Uterus (tissue), 4 donors: ENCODE measurements around the gene ST8SIA1. TPM values are rescaled to one million over a fixed set of nuclear protein-coding genes. Genes with fewer than 3 reads are reported as not detected.
"Not testable (repeated sequence)": the region's sequence is repeated elsewhere in the genome, so short reads cannot be mapped to it uniquely, and the experiment has no call there.

Experiments used
- DNase-seq, 2 donors: peaks; one replicate each; pipeline ENCODE4 v3.0.0-alpha.2; 2019 to 2020
- H3K27ac ChIP-seq, 2 donors: fragments of 200-600 bp; sonication (generic); 1 replicate in 1 of 2; 2 replicates in 1 of 2; pipeline ENCODE4 v1.5.1; 2016 to 2018
- H3K27me3 ChIP-seq, 2 donors: fragments of 200-600 bp; sonication (generic); one replicate each; pipeline ENCODE4 v1.5.1; 2018 to 2019; ENCODE audit warnings: control low read depth in 1 of 2
- H3K36me3 ChIP-seq, 2 donors: fragments of 200-600 bp; sonication (generic); one replicate each; pipeline ENCODE4 v1.5.1; 2019; ENCODE audit warnings: control low read depth in 1 of 2
- H3K4me1 ChIP-seq, 2 donors: fragments of 200-600 bp; sonication (generic); one replicate each; pipeline ENCODE4 v1.5.1; 2018 to 2019; ENCODE audit warnings: control low read depth in 1 of 2
- H3K4me3 ChIP-seq, 2 donors: fragments of 200-600 bp; sonication (generic); 1 replicate in 1 of 2; 2 replicates in 1 of 2; pipeline ENCODE4 v1.5.1; 2018 to 2019; ENCODE audit warnings: mild to moderate bottlenecking in 1 of 2
- H3K9me3 ChIP-seq, 2 donors: fragments of 200-600 bp; sonication (generic); one replicate each; pipeline ENCODE4 v1.5.1; 2019; ENCODE audit warnings: control low read depth in 1 of 2
- POLR2A ChIP-seq, 2 donors: fragments of 450-650 bp; IDR thresholded peaks; one replicate each; pipeline ENCODE4 v1.6.1; 2016; ENCODE audit warnings: antibody characterized with exemption in 2 of 2, mild to moderate bottlenecking in 1 of 2, moderate library complexity in 1 of 2
- intact Hi-C: fragments of 100-400 bp; cut with DNase I; formaldehyde crosslinking; loops from one replicate; pipeline ENCODE4 v1.15.1; 2023; ENCODE audit warnings: low total_unique reads
- total RNA-seq, 4 donors: library from RNA; depleted of rRNA in 3 of 4; stranded (reverse); fragments of >200 nt in 3 of 4; gene quantifications; one replicate each; pipeline versions ENCODE4 v1.1.0 to v1.2.4, GENCODE V29; 2014 to 2023
- TF ChIP-seq, protein P1 (sequence below), 4 experiments: fragments of 200-600 bp in 2 of 4; fragments of 450-650 bp in 2 of 4; sonication (generic) in 2 of 4; IDR thresholded peaks; one replicate each; pipeline ENCODE4 v1.5.1; 2016 to 2019; ENCODE audit warnings: antibody characterized with exemption in 4 of 4, mild to moderate bottlenecking in 2 of 4, moderate library complexity in 1 of 4
- donor health status: DM: yes; HTN: yes; CAD: no.

ST8SIA1 gene
- total RNA-seq, 4 donors from 2014 or later, result 7.8 to 14.6 (median 9.9) TPM

DNA sequence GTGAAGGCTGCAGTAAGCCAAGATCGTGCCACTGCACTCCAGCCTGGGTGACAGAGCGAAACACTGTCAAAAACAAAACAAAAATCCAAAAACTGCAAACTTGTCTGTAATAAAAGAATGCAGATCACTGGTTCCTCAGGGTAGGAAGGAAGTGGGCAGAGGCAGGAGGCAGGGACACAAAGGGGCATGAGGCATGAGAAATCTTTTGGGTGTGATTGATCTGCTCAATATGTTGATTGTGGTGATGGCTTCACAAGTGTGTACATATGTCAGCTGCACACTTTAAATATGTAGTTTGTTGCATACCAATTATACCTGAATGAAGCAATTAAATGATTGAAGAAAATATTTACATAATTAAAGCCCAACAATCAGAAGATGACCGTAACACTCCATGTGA is 170.9 kb downstream of the ST8SIA1 start:
- Histone ChIP-seq H3K36me3 (no peaks in the 10 kb centered on the region), H3K9me3 (no peaks in the 10 kb centered on the region), H3K4me1 (no peaks in the 10 kb centered on the region), H3K27me3 (no peaks in the 10 kb centered on the region), H3K27ac (no peak overlapping the region), H3K4me3 (no peak overlapping the region)
- TF ChIP-seq POLR2A (IDR thresholded peaks at IDR 0.05), result no peak
- TF ChIP-seq, protein P1, sequence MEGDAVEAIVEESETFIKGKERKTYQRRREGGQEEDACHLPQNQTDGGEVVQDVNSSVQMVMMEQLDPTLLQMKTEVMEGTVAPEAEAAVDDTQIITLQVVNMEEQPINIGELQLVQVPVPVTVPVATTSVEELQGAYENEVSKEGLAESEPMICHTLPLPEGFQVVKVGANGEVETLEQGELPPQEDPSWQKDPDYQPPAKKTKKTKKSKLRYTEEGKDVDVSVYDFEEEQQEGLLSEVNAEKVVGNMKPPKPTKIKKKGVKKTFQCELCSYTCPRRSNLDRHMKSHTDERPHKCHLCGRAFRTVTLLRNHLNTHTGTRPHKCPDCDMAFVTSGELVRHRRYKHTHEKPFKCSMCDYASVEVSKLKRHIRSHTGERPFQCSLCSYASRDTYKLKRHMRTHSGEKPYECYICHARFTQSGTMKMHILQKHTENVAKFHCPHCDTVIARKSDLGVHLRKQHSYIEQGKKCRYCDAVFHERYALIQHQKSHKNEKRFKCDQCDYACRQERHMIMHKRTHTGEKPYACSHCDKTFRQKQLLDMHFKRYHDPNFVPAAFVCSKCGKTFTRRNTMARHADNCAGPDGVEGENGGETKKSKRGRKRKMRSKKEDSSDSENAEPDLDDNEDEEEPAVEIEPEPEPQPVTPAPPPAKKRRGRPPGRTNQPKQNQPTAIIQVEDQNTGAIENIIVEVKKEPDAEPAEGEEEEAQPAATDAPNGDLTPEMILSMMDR (IDR thresholded peaks at IDR 0.05), result no peak
- intact Hi-C loops, result no loop called here
- no peak for DNase-seq

DNA sequence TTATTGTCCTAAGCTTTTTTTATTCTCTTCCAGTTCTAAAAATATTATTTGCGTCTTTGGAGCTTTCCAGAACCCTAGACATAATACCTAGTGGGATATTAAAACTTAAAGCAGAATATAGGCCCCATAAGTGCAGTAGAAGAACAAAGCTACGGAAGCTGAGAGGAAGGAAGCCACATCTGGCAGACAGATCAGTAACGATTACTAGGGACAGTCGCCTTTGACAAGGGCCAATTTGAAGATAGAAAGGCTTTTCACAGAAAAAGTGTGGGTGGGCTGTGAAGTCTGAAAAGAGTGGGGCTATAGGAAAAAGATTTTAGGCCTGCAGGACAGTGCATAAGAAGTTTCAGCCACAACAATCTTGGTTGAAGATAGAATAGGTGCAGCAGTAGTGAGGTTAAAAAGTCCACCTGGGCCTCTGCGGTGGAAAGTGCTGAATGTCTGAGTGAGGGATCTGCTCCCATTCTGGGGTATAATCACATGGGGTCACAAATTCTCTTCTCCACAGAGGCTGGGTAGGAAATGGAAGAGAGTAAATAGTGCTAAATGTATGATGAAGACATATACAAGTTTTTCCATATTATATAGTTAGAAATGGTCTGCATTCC is 174.0 kb downstream of the ST8SIA1 start:
- no peaks in the 10 kb centered on the region for H3K27me3 ChIP-seq
- H3K36me3 ChIP-seq, result no peaks in the 10 kb centered on the region
- H3K9me3 ChIP-seq, result no peaks in the 10 kb centered on the region
- no peak overlapping the region for H3K4me3 ChIP-seq
- TF ChIP-seq POLR2A (IDR thresholded peaks at IDR 0.05), result no peak
- TF ChIP-seq, protein P1 (IDR thresholded peaks at IDR 0.05), result no peak
- intact Hi-C loops, result no loop called here
- no peak overlapping the region for H3K27ac ChIP-seq
- H3K4me1 ChIP-seq, result no peaks in the 10 kb centered on the region
- DNase-seq, result no peak

DNA sequence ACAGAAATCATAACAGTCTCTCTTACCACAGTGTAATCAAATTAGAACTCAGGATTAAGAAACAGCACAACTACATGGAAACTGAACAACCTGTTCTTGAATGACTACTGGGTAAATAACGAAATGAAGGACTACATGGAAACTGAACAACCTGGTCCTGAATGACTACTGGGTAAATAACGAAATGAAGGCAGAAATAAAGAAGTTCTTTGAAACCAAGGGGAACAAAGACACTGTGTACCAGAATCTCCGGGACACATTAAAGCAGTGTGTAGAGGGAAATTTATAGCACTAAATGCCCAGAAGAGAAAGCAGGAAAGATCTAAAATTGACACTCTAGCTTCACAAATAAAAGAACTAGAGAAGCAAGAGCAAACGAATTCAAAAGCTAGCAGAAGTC is 185.2 kb downstream of the ST8SIA1 start:
- intact Hi-C loops, H3K27ac ChIP-seq, H3K36me3 ChIP-seq, DNase-seq, H3K9me3 ChIP-seq, H3K4me3 ChIP-seq, H3K27me3 ChIP-seq, H3K4me1 ChIP-seq: not testable (repeated sequence)

DNA sequence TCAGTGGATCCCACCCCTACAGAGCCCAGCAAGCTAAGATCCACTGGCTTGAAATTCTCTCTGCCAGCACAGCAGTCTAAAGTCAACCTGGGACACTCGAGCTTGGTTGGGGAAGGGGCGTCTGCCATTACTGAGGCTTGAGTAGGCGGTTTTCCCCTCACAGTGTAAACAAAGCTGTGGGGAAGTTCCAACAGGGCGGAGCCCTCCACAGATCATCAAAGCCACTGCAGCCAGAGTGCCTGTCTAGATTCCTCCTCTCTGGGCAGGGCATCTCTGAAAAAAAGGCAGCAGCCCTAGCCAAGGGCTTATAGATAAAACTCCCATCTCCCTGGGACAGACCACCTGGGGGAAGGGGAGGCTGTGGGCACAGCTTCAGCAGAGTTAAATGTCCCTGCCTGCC is 187.8 kb downstream of the ST8SIA1 start:
- H3K4me1 ChIP-seq, H3K36me3 ChIP-seq, H3K9me3 ChIP-seq, DNase-seq, H3K27ac ChIP-seq, H3K27me3 ChIP-seq, H3K4me3 ChIP-seq, intact Hi-C loops: not testable (repeated sequence)

Other genes with a start within 250 kb of the ST8SIA1 start
- gene C2CD5, start 209.8 kb upstream of the ST8SIA1 start, total RNA-seq, result 10 to 100 TPM; 60.0 to 99.5 (median 72.6) TPM